ENCODE data around the gene CCNY.
"Not testable (repeated sequence)": the region's sequence is repeated elsewhere in the genome, so short reads cannot be mapped to it uniquely, and the experiment has no call there.

CCNY gene

DNA sequence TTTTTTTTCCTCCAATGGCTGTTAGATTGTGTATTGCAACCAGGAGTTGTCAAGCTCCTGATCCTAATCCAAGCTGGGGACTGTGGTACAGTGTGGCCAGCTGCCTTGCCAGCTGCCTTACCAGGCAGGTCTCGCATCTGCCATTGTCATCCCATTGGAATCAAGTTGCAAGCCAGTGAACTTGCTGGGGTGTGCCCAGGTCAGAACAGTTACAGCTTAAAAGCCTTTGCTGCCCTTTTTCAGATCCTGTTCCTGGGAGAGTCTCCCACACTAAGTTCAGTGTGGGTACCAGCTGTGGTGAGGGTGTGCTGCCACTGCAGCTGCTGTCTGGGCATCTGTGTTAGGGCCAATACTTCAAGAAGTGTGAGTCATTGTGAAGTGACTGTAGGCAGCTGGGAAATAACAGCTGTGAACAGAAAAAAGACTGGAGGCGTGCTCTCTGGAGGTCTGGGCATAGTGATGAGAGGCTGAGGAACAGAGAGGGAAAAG, 72.8 kb downstream of the CCNY start:
- peak in 2 of 14 donors; percentile 27 to 44 for DNase-seq

DNA sequence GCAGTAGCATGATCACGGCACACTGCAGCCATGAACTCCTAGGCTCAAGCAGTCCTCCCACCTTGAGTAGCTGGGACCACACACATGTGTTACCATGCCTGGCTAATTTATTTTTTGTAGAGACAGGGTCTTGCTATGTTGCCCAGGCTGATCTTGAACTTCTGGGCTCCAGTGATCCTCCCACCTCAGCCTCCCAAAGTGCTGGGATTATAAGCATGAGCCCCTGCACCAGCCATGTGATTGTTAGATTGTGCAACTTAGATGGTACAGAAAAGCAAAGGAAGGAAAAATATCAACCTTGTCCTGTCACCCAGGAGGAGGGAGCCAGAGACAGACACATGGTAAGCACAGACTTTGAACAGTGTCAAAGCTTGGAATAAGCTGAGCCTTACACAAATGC, 73.5 kb downstream of the CCNY start:
- no peak for DNase-seq

DNA sequence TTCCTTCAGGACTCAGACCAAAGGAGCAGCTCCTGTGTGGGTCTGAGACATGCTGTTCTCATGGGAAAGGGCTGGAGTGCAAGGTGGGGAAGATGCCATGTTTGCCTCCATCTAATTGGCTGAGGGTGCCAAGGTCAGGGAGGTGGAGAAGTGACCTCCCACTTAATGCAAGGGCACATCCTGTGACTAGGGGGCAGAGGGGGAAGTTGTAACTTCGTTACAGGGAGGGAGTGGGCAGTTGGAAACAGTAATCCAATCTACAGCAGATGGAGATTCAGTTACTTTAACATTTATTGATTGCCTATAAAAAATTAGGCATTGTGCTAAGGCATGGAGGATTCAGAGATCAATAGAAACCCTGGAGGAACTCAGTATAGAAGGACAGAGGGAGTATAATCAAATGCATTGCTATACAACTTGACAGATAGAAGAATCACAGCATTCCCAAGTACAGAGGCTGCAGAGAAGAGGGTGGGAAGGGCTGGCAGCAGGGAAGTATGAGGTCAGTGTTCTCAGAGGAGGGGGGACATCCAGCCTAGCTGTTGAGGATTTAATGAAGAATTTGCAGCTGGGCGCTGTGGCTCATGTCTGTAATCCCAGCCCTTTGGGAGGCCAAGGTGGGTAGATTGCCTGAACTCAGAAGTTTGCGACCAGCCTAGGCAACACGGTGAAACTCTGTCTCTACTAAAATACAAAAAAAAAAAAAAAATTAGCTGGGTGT, 75.9 kb downstream of the CCNY start:
- no peak for DNase-seq

DNA sequence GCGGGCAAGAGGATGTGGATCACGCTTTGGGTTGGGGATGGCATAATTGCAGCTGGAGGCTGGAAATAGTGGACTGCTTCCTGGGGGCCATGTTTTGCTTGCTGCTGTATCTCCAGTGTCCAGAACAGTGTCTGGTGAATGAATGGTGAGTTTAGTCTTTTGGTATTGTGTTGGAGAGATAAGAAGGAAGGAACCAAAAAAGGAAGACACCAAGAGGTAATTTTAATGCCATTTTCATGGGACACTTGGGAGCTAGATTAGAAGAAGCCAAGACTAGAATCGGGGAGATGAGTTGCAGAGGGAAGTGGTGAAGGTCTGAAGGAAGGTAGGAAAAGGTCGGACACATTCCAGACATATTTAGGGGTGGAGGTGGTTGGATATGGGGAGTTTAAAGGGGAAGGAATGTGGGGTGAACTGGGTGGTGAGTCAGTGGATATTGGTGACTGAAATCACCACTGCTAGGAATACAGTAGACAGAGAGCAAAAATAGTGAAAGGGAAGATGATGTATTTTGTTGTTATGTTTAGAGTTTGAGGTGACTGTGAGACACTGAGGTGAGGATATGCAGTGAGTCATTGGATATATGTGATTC, 76.7 kb downstream of the CCNY start:
- DNase-seq: no peak

DNA sequence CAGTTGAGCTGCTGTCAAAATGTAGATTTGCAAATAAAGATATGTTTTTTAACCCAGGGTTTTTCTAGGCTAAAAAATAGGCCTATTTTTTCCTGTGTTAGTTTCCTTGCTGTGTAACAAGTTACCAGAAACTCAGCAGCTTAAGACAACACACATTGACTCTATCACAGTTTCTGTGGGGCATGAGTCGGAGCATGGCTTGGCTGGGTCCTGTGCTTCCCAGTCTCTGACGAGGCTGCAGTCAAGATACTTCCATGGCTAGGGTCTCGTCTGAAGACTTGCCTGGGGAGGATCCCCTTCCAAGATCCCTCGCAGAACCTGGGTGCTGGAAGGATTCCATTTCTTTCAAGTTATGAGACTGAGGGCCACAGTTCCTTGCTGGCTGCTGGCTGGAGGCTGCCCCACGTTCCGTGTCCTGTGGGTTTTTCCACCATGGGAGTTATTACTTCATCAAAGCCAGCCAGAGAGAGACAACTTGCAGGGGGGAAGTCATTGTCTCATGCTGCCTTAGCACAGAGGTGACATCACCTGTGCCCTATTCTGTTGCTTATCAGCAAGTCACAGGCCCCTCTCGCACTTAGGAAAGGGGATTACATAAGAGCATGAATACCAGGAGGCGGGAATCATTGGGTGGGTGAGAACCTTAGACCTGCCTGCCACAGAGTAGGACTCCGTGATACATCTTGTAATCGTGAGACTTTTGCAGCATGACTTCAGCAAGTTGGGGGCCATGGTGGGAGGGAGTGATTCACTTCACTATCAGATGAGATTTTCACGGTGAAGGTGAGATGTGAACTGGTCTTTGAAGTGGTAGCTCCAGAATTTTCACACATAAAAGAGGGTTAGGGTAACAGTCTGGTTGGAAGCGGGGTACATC, 77.9 kb downstream of the CCNY start:
- no peak for DNase-seq

DNA sequence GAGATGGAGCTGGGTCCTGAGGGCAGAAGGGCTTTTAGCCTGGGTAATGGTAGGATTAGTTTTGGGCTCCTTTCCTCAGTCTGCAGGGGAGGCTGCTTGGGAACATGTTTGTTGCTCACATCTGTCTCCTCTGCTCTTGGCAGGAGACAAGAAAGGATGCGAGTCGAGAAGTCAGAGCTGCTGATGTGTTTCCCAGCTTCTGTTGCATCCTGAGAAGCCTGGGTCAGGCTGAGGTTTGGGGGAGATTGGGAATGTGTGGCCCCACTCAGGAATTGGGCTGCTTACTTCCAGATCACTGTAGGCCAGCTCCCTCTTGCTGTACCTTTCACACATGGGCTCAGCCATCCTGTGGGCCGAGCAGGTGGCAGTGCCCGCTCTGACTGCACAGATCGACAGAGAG, 79.2 kb downstream of the CCNY start:
- peak in 1 of 14 donors; percentile 20 for DNase-seq

DNA sequence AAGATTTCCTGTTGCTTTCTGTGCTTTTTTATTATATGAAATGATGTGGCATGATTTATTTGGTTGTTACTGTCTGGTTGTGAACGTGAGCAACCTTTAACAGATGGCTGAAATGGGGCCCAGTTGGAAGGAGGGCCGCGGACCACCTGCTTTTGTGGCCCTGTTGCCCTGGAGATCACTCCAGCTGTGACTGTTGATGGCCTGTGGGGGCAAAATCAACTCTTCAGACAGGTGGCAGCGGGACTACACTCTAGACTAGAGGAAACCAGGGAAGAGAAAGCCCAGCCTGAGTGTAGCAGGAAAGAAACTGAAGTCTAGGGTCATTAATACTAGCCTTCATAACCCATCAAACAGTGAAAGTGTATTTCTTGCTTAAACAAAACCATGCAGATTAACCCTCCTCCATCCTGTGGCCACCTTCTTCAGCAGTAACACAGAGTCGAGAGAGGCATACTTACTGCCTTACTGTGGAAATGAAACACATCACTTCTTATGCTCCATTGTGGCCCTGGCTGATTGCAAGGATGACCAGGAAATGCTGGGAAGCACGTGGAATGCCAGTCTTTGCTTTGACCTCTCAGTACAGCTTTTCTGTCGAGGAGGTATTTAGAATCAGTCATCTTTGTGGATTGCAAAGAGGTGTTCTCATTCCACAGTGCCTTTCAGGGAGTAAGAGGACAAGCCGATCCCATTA, 80.5 kb downstream of the CCNY start:
- no peak for DNase-seq

DNA sequence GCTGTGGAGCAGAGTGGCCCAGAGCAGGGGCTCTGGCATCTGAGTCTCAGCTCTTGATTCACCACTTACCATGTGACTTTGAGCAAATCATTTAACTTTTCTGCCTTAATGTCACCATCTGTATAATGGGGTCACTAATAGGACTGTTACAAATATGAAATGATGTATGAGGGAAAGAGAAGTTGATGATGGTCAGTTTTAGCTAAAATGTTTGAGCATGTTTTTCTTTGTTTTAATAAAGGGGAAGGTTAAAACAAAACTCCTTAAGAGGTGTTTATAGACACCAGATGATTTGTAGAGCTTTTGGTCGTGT, 81.0 kb downstream of the CCNY start:
- no peak for DNase-seq

DNA sequence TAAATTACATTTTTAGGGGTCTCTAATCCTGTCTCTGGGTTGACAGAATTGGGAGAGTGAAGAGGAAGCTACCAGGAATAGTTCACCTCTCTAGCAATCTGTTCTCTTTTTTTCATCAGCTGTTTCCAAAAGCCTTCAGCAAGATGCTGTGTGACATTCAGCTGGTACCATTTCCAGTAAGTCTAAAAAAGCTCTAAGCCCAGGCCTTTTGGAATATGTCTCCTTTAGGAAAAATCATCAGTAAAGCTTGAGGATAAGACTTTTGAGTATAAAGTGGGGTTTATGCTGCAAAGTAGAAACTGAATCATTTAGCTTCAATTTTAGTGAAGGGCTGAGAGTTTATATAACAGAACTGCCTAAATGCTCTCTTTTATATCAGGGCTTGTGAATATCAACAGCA, 81.5 kb downstream of the CCNY start:
- peak in 1 of 14 donors; percentile 19 for DNase-seq

DNA sequence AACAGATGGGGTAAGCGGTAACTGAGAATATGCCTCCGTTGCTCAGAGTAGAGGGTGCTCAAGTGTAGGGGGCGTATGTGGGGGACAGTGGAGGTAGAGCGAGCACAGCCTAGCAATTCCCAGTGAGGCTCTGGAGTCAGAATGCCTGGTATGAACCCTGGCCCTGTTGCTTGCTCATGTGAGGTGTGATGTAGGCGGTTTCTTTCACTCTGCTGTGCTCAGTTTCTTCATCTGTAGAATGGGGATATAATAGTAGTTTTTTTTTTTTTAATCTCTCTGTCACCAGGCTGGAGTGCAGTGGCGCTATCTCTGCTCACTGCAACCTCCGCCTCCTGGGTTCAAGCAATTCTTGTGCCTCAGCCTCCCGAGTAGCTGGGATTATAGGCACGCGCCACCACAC, 82.3 kb downstream of the CCNY start:
- DNase-seq: not testable (repeated sequence)

DNA sequence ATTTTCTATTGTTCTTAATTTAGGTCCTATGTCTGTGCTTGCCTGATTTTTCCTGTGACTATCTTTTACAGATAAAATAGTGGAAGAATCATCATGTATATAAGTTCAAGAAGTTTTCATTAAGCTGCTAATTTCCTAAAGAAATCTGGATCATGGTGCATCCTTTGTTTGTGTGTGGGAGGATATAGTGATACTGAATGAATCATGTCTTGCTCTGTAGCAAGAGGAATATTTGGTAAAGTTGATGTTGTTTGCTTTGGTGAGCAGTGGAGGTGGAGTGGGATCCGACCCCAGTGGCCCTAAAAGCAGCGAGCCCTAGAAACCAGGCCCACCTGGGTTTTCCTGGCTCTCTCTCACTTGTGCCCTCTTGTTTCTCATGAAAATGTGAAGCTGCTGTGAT, 83.7 kb downstream of the CCNY start:
- no peak for DNase-seq

DNA sequence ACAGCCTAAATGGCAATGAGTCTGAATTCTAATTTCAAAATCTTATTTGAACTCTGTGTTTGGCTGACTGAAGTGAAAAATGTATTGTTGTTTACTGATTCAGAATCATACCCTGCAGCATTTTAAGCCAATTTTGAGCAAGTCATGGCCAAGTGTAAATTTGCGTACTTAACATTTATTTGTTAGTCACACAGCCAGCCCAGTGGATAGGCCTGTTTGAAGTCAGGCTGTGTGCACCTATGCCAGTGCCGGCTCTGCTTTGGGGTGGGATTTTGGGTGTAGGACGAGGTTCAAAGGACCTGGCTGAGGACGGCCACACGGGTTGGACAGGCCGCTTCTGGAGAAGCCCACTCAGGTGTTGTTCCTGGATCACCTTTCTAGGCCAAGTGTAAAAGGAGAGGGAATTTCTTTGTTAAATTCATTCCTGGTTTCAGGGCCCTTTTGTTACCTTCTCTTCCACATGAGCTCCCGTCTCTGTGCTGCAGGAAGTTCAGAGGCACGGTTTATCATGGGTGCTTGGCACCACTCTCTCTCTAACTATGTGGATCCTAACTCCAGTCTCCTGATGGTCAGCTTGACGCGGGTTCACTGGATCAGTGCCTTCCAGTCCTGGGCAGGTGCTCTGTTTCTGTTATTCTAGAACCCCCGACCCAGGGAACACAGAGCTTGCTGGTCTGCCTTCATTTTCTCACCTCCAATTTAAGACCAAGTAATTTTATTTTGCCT, 84.7 kb downstream of the CCNY start:
- DNase-seq: no peak

DNA sequence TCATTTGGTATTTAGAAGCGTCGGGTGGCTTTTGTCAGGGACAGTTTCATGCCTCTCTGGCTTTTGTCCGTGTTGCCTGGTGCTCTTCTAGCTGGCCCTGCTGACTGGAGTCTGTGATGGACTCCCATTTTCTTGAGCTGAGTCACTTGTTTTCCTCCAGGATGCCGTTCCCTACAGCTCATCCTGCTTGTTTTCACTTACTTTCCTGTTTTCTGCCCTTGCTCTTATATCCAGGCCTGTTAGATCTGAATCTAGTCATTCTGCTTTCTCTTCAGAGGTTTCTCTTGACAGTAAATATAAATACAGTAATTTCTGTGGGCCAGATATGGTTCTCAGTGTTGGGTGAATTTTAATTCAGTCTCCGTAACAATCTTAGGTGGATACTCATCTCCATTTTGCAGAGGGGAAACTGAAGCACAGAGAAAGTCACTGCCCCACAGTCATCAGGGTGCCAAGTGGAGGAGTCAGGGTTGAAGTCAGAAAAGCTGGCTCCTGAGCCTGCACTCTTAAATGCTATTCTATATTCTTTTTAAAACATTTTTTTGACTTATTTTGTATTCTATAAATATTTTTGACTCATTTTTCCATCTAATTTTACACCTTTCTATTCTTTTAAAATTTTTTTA, 85.4 kb downstream of the CCNY start:
- DNase-seq: peak in 2 of 14 donors; percentile 29 to 42

DNA sequence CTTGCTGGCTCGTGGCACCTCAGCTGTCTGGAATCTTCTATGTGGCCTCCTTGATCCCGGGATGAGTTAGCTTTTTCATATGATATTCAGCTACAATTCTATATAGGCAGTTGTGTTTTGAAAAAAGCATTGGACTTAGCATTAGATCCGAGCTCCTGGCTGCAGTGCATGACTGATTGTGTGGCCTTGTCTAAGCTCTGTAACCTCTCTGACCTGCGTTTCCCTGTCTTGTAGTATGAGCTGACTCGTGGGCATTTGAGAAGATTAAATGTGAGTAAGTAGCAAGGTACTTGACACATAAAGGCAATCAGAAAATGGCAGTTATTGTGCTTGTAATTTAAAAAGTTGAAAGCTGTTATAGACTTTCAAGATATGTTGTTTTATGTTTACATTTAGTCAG, 85.9 kb downstream of the CCNY start:
- DNase-seq: no peak

DNA sequence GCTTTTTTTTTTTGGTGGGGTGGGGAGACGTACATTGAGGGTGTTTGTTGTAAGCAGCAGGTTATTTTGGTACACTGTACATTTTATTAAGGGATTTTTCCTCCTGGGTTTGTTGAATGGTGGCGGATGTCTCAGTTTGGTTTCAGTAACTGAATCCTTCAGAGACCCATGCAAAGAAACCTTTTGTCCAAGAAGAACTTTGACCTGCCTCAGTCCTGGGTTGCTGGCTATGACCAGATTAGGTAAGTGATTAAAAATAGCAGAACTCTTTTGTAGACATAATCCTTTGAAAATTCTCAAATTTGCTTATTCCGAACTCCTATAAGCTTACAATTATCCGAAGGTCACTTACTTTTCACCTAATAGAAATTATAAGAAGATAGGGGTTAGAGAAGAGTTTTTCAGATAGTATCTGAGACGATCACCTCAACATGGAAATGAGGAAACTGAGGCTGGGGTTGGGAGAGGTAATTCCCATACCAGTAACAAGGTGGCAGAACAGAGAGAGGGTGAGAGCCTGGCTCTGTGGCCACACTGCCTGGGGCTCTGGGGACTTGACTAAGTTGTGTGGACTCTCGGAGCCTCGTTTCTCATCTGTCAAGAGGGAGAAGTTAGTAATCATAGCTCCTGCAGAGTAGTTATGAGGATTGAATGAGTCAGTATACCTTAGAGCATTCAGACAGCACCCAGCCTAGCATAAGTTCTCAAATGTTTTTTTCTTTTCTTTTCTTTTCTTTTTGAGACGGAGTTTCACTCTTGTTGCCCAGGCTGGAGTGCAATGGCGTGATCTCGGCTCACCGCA, 87.4 kb downstream of the CCNY start:
- DNase-seq: no peak

DNA sequence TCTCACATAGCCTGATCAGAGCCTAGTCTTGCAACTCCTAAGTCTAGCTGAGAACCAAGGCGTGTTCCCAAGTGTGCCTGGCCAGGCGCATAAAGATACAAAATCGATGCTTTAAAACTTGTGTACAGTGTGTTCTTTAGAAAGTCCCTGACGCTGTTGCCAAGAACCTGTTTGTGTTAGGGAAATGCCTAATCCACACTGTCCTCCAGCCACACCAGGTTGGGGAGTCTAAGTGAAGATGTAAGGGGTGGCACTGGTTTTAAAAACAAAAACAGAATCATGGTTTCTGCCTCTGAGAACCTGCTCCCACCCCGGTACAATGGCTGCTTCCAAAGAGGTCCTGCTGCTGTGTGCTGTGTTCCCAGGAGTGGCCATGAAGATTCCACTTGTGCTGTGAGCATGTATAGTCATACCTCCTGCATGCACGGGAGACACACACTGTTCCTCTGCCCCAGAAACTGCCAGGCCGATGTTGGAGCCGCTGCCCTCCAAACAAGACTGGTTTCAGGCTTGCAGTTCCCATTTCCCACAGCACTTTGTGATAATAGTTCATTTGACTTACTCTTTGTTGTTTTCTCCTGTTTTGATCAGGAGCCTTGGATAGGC, 88.5 kb downstream of the CCNY start:
- DNase-seq: no peak

DNA sequence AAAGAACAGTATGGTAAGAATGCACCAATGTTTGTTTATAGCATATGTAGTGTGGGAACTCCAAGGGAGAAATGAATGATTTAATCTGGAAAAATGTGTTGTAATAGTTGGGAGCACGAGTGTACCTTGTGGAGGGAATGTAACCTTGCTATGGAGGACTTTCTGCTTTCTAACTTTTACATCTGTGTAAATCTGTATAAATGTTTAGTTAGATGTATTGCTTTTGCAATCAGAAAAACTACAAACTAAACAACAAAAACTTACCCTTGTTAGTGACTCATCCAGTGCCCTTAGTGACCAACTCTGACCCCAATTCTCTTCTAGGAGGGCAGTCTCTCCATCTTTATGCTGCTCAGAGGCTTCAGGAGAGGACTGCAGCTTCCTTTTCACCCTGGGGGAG, 89.3 kb downstream of the CCNY start:
- DNase-seq: no peak

DNA sequence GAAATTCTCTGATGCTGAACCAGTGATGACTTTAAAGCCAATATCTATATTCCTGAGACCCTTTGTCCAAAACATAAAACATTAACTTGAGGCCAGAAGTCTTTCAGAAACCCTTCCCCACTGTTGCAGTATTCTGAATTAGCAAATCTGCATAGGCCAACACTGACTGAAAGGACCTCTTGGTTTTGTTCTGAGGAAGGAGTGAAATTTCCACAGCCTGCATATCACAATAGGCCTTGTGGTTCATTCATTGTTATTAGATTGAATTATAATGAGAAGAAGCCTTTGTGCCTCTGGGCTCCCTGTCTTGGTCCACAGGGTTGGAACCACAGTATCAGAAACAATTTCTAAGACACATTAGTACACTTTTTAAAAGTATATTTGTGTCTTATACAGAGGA, 90.3 kb downstream of the CCNY start:
- peak in 1 of 14 donors; percentile 32 for DNase-seq

DNA sequence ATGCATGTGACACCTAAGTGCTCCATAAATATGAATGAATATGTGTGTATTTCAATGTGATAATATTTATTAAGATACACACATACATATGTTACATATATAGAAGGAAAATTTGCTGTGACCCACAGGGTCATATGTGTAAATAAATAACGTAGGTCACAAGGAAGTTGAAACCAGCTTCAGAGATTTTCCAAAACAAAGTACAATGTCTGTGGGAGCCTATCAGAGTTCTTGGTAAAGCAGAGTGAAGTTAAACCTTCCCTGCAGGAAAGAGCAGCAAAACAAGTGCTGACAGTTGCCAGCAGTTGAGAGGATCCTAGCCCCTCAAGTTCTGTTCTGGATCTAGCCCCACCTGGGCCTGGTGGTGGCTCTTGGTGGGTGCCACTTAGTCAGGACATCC, 91.2 kb downstream of the CCNY start:
- DNase-seq: no peak

DNA sequence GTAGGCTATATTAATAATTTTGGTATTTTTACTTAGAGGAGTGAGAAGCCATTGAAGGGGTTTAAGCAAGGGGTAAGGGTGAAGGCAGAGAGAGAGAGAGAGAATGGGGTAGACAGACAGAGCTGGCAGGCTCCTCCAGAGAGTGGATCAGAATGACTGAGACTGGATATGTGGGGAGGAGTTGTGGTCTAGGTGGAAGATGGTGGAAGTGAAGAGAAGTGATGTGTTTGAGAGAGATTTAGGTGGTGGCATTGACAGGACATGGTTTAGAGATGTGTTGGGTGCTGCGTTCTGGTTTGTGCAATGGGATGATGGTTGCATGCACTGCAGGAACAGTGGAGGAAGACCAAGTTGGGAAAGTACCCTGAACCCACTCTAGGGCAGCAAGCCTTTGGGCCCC, 92.2 kb downstream of the CCNY start:
- DNase-seq: no peak
